Measurements from ENCODE around the gene CDC42BPG.

The CDC42BPG gene

DNA sequence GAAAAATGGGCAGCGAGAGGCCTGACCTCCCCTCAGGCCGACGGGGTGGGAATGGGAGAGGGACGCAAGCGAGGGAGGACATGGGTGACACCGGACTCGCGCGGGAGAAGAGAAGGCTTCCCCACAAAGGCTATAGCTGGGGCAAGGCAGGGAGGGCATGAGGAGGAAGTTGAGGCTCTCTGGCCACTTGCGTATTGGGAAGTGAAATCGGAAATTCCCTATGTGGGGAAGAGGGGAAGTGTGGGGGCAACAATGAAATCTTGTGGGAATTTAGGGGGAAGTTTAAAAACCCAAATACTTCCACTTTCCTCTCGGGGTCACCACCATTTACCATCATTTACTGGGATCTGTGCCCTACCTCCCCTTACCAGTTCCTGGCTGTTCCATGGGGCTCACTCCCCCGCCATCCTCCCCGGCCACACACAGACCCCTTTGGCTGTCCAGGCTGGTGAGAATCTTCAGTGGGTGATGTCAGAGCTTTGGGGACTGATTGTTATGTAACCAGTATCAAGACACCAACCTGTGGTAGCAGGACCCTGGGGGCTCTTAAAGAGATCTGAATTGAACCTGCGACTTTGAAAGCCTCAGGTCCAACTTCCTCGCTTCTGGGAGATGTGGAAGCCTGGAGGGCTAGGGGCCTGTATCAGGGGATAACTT lies 34.9 kb upstream of the CDC42BPG start:
- no peak for DNase-seq (ENCODE audit: low read depth)

DNA sequence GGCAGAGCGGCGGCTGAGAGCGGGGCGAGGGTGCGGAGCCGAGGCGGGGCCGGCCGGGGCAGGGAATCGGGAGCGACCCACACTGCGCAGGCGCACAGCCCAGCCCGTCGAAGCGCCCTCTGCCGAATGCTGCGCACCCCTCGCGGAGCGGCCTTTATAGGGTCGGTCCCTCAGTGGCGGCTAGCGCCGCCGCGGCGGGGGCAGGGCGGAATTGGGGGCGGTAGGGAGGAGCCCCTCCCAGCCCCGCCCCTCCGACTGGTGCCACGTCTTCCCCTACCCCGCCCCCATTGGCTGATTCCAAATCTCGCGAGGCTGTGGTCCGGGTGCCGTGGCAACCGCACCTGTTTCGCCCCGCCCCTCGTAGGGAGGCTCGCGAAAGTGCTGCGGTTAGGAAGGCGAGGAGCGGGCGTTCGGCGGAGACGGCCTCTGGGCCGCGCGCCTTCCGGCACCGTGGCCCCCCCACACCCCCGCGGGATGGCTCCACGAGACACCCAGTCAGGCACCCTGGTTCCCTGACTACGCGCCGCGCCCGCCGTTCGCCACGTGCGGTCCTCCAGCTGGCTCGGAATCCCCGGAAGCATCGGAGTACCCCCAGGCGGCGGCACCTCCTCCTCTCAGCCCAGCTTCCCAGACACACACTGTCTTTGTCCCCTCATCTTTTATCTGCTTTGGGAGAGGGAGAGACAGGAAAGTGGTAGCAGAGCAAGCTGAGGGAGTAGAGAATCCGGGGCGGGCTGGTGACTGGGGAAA lies 34.2 kb upstream of the CDC42BPG start, which contains the start of gene EHD1:
TSS of gene EHD1 (minus strand) at position 128 of the 750 bp plus-strand sequence. CDS start 157 bp downstream, outside the sequence.
- peak; percentile 99 for DNase-seq (ENCODE audit: low read depth)

GRCh38 chr11:64878223-64878493 lies 33.7 kb upstream of the CDC42BPG start:
- DNase-seq (ENCODE audit: low read depth) = no peak

GRCh38 chr11:64877390-64878222 lies 33.2 kb upstream of the CDC42BPG start:
- DNase-seq (ENCODE audit: low read depth) = no peak

GRCh38 chr11:64876835-64877341 lies 32.4 kb upstream of the CDC42BPG start:
- DNase-seq (ENCODE audit: low read depth) = no peak

DNA sequence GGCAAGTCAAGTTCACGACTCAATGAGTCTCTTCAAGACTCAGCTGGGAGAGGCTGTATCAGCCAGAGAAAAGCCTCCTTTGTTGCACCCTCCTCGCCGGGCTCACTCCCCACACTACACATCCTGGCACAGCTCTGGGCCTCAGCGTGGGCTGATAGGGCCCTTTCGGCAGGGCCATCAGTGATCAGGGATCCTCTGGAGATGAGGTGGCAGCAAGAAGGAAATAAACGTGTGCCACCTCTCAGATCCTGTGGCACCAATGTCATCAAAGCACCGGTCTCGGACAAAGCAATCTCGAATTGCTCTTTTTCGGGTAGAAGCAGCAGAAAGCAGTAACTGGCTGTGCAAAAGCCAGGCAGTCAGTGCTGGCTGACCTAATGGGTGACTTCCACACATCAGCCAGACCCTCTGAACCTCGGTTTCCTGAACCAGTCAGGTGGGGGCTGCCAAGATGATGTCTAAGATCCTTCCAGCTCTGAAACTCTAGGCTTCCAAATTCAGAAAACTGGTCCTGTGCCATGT lies 31.8 kb upstream of the CDC42BPG start:
- no peak for DNase-seq (ENCODE audit: low read depth)

DNA sequence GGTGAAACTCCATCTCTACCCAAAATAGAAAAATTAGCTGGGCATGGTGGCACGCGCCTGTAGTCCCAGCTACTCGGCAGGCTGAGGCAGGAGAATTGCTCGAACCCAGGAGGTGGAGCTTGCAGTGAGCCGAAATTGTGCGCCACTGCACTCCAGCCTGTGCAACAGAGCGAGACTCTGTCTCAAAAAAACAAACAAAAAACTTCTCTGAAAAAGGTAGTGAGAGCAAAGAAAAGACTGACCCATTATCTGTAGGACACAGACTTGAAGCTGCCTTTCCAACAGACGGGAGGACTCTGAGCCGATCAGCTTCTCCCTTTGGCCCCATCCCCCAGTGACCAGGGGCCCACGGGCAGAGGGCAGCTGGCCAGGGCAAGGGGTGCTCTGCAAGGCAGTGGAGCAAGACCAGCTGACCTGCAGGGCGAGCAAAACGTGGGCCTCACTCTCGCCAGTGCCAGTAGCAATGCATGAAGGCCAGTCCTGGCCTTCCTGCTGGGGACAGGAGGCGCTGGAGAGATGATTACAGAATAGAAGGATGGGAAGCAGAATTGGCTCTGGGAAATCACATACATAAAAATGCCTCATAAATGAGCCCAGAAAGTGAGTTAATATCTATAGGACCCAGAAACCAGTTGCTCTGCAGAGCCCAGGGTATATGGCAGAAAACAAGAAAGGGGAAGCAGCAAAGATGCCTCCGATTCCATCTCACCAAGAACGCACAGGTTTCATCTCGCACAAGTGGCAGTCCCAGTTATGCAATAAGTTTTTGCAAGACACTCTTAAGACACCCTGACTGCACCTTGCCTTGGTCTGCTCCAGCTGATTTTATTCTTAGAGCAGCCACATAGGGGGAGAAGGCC lies 31.1 kb upstream of the CDC42BPG start:
- DNase-seq (ENCODE audit: low read depth) = no peak

DNA sequence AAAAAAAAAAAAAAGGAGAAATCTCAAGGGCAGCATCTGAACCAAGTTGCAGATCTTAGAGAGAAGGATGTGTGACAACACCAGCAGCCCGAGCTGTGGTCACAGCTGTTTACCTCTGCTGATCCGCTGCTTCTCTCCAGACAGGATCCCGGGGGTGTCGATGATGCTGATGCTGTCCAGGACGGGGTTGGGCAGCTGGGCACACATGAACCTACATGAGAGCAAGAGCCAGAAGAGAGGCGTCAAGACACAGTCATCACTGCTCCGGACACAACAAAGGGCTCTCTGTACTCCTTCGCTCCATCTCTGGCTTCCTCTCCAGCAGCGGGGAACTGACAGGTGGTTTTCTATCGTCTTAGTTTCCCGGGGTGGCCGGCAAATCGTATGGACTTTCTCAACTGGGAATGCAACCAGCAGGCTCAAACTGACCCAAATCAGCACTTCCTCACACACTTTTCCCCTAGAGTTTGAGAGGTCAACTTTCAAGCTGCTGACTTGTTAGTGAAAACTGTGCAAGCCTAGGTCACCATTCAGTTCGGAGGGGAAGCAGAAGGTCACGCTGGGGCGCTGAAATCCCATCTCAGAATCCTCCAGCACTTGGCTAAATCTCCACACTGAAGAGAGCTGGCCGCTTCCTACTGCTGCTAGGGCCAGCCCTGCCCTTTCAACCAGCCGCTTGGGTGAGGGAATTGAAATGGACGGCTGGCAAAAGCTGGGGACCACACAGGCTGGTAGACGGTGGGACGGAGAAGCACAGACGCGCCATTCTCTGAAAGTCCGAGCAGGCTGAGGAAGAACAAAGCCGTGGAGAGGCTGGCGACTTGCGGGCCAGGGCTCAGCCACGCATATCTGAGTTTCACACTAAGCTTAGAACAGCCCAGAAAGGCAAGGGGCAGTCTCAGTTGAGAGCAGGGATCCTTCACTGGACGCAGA lies 30.1 kb upstream of the CDC42BPG start:
- no peak for DNase-seq (ENCODE audit: low read depth)

DNA sequence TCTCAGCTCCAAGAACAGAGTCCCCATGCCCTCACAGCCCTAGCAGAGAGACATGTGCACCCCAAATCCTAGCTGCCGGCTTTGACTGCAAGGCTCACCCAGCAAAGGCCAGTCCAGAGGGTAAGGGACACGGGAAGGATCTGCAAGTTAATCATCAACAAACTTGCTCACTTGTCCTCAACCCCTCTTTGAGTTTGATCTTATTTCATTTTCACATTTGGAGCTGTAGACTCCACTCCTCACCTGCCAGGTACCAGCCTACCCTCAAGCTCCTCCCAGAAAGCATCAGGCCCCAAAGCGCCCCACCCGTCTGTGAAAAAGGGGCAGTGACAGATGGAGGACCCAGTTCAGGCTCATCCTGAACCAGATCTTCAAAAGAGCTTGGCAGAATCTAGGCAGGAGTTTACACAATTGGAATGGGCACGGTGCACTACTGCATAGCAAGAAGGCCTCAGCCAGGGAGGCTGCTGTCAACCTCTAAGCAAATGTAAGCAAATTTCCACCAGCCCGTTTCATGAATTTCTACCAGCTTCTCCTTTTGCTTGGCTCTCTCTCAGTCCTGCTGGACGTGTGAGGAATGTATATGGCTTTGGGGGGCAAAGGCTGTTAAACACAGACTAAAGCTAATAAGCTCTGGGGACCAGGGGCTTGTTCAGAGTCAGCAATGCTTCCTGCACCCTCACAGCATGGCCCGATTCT lies 28.5 kb upstream of the CDC42BPG start:
- no peak for DNase-seq (ENCODE audit: low read depth)

- DNase-seq (ENCODE audit: low read depth) = no peak
Measured at GRCh38 chr11:64871492-64871891, 27.0 kb upstream of the CDC42BPG start.

DNA sequence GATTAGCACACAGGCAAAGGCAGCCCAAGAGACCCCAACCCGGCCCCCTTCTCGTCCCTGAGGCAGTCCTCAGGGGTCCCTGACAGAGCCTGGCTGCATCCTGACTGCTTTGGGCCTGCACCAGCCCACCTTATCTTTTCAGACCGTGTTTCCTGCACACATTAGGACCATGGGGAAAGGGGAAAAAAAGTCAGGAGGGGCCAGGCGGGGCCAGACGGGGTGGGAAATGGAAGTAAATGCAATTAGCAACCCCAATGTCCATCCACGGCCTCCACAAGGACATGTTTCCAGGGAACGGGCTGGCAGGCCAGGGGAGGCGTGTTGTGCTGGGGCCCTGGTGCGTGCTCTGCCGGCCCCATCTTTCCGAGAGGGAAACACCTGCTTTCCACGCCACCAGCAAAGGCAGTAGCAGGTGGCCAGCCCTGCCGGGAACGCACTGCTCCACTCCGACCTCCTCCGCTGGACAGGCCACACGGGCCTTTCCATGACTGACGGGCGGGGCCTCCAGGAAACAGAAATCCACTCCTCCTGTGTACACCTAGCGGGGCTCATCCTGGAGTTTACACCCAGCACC lies 26.5 kb upstream of the CDC42BPG start:
- DNase-seq (ENCODE audit: low read depth) = no peak

DNA sequence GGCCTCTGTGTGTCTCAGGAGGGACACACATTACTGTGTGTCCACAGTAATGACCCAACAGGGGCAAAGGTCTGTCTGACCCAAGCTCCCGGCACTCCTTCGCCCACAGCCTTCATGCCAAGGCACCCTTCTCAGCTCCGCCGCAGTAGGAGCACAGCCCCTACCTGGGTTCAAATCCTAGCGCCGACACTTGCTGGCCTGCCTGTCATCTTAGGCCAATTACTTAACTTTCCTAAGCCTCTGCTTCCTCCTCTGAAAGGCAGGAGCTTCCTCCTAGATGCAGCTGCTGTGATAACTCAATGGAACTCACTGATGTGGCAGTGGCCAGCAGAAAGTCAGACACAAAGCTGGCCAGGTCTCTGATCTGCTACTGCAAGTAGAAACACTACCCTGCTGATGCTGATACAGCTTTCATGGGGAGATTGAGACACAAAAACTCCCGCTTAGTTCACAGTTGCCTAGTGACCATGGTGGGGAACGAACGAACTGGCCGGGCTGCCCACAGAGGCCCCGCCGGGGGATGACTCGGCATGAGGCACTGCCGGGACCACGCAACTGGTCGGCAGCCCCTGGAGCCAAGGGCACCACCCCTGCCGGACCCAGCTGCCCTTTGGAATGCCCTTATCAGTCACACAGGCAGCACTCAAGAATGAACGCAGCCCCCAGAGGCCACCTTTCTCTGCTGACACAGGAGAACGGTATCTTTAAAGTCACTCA lies 25.9 kb upstream of the CDC42BPG start:
- DNase-seq (ENCODE audit: low read depth) = no peak

DNA sequence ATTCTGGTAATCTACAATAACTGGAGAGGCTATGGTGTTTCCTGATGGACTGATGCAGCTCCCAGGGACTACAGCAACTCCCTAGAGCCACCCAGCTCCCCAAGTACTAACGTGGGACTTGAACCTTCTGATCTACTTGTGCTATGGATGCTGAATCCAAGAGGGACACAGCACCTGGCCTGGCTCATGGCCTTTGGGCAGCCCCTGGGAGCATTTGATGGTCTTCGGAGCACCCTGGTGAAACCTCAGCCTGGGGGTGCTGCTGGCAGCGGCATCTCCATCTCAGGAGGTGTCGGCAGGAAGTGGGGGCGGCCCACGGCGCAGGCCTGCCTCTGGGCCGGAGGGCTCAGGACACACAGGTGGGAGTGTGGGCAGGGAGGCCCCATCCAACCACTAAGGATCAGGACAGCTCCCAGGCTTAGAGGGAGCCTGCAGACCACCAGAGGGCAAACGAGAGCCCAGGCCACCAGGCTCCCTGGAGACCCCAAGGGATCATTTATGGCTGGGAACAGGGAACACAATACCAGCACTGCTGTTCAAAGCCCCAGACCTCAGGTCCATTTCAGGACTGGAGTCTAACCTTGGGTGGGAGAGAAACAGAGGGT lies 25.2 kb upstream of the CDC42BPG start:
- no peak for DNase-seq (ENCODE audit: low read depth)

- no peak for DNase-seq (ENCODE audit: low read depth)
Measured at GRCh38 chr11:64868904-64869570, 24.6 kb upstream of the CDC42BPG start.

- no peak for DNase-seq (ENCODE audit: low read depth)
Measured at GRCh38 chr11:64867748-64868462, 23.5 kb upstream of the CDC42BPG start.

DNA sequence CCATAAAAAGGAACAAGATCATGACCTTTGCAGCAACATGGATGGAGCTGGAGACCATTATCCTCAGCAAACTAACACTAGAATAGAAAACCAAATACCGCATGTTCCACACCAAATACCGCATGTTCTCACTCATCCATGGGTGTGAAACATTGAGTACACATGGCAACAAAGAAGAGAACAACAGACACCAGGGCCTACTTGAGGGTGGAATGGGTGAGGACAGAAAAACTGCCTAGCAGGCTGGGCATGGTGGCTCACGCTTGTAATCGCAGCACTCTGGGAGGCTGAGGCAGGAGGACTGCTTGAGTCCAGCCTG lies 21.7 kb upstream of the CDC42BPG start:
- no peak for DNase-seq (ENCODE audit: low read depth)

All from stimulated activated CD8-positive, alpha-beta memory T cell treated with anti-CD3 and anti-CD28 coated beads, Interleukin-7, amount 100 ng/mL, for 24 hours (primary cell).